Stomach smooth muscle (tissue), 2 donors: ENCODE results near the gene COA5.
A peak's percentile ranks its signal among the peaks of the same experiment; 100 is the strongest.

Experiments used
- H3K27ac ChIP-seq: one replicate; pipeline ENCODE4 v1.7.0; 2013; ENCODE audit warnings: mild to moderate bottlenecking, low read length, inconsistent platforms
- H3K27me3 ChIP-seq, 2 donors: one replicate each; pipeline ENCODE4 v1.7.0; 2013; ENCODE audit warnings: low read length in 2 of 2; ENCODE audit not compliant: insufficient read depth in 2 of 2, control insufficient read depth in 1 of 2
- H3K36me3 ChIP-seq, 2 donors: one replicate each; pipeline ENCODE4 v1.7.0; 2013; ENCODE audit warnings: low read length in 2 of 2; ENCODE audit not compliant: control insufficient read depth in 2 of 2, insufficient read depth in 2 of 2
- H3K4me1 ChIP-seq: one replicate; pipeline ENCODE4 v1.7.0; 2013; ENCODE audit warnings: low read length; ENCODE audit not compliant: control insufficient read depth, insufficient read depth
- H3K4me3 ChIP-seq, 2 donors: one replicate each; pipeline ENCODE4 v1.7.0; 2013; ENCODE audit warnings: low read length in 2 of 2
- H3K9ac ChIP-seq, 2 donors: one replicate each; pipeline ENCODE4 v1.7.0; 2013; ENCODE audit warnings: low read length in 2 of 2, mild to moderate bottlenecking in 1 of 2
- H3K9me3 ChIP-seq, 2 donors: one replicate each; pipeline ENCODE4 v1.7.0; 2013; ENCODE audit warnings: low read length in 2 of 2; ENCODE audit not compliant: control insufficient read depth in 2 of 2
- donor health status: healthy.
- donor health status: Pancreatic carcinoma.

COA5 gene

GRCh38 chr2:98563394-98563793, 44.9 kb downstream of the COA5 start:
- peaks cover 43% of the 10 kb centered on the region for H3K4me1 ChIP-seq
- no peak overlapping the region for H3K9ac ChIP-seq
- peak overlapping the region; percentile 88 for H3K27ac ChIP-seq
- H3K9me3 ChIP-seq: no peaks in the 10 kb centered on the region
- H3K27me3 ChIP-seq: no peaks in the 10 kb centered on the region
- peaks cover 33 to 47% of the 10 kb centered on the region in 2 donors for H3K36me3 ChIP-seq
- H3K4me3 ChIP-seq: no peak overlapping the region

DNA sequence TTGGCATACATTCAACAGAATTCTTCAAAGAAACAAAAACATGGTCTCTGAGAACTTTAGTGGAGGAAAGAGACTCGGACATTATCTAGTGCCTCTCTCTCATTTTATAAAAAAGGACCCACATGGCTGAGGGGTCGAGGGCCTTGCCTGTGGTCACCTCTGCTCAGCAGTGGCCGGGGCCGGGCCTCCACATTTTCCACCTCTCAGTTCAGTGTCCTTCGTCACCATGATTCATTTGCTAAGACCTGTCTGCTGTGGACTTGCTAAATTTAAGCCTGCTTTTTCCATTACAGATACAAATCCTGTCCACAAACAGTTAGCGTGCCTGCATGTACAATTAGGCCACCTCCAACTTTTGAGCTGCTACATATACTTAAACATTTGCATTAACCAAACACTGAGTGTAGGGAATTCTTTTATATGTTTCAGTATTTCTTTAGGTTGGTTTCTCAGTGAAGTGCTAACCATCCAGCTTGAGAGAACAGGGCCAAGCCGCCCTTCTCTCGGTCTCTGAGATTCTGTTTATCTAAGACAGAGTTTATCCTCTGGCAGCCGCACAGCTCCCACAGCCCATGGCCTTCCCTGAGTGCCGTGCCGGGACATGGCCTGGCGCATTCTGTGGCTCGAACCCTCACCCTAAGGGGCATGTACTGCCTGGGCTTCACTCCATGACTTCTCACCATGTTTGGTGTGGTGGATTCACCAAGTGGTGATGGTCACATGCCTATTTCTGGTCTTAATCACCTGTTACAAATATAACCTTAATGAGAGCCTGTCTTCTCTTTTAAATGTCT, 46.2 kb downstream of the COA5 start:
- Histone ChIP-seq H3K9me3 (no peaks in the 10 kb centered on the region), H3K4me3 (peak overlapping the region in 1 of 2 donors; percentile 36), H3K36me3 (peaks cover 29 to 40% of the 10 kb centered on the region in 2 donors), H3K27ac (peak overlapping the region; percentile 88), H3K9ac (peak overlapping the region in 1 of 2 donors; percentile 21), H3K27me3 (no peaks in the 10 kb centered on the region), H3K4me1 (peaks cover 47% of the 10 kb centered on the region)

- H3K9ac ChIP-seq: no peak overlapping the region
- H3K36me3 ChIP-seq: peaks cover 24 to 33% of the 10 kb centered on the region in 2 donors
- peaks cover 47% of the 10 kb centered on the region for H3K4me1 ChIP-seq
- peak overlapping the region; percentile 88 for H3K27ac ChIP-seq
- no peaks in the 10 kb centered on the region for H3K27me3 ChIP-seq
- no peak overlapping the region for H3K4me3 ChIP-seq
- no peaks in the 10 kb centered on the region for H3K9me3 ChIP-seq
These were observed 47.3 kb downstream of the COA5 start for GRCh38 chr2:98561018-98561417.

- Histone ChIP-seq H3K4me3 (peak overlapping the region in 1 of 2 donors; percentile 47), H3K36me3 (peaks cover 22 to 32% of the 10 kb centered on the region in 2 donors), H3K9me3 (no peaks in the 10 kb centered on the region), H3K9ac (peak overlapping the region in 1 of 2 donors; percentile 42), H3K4me1 (peaks cover 47% of the 10 kb centered on the region), H3K27me3 (no peaks in the 10 kb centered on the region), H3K27ac (peak overlapping the region; percentile 88)
These were observed 48.0 kb downstream of the COA5 start for GRCh38 chr2:98560256-98560771.

DNA sequence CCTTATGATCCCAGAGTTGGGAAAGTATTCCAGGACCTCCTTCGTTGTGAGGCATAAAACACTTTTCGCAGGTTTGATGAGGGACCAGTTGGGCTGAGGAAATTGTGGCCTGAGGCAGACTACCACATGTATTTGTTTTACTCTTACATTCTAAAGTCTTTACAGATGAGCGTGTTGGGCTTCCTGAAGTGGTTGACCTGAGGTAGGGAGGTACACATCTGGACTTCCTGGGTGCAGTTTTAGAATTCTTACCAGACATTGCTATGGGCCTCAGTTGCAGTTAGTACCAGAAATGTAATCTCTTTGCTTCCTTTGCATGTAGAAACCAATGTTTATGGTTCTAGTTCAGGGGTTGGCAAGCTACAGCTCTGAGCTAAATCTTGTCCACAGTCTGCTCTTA, 48.7 kb downstream of the COA5 start:
- Histone ChIP-seq H3K36me3 (peaks cover 25 to 33% of the 10 kb centered on the region in 2 donors), H3K4me3 (peak overlapping the region in 1 of 2 donors; percentile 8), H3K4me1 (peaks cover 47% of the 10 kb centered on the region), H3K27ac (peak overlapping the region; percentile 88), H3K27me3 (no peaks in the 10 kb centered on the region), H3K9me3 (no peaks in the 10 kb centered on the region), H3K9ac (no peak overlapping the region)

DNA sequence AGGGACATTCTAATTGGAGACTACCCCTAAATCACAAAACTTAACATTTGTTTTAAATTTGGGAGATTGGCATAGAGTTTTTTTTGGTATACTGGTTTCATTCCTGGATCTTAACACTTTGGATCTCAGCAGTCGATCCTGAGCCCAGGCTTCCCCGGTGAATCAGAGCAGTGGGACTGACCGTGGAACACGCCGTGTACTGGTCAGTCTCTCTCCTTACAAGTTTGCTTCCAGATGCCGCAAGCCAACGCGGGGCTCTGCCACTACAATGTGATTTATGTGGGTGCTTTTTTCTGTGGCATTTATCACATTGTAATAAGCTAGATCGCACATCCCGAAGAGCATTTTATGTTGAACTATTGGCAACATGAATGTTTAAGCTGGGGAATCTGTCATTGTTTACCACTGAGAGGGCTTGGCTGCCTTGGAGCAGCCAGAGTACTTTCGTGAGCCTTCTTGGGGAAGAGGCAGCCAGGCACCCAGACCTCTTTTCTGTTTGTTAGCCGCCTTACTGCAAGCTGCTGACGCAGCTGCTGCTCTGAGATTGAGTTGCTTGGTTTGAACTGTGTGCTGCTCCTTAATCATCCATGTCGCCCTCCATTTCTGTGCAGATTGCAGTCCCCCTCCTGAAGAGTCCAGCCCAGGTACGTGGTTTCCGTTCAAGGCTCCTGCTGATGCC, 49.3 kb downstream of the COA5 start:
- peaks cover 47% of the 10 kb centered on the region for H3K4me1 ChIP-seq
- peak overlapping the region in 1 of 2 donors; percentile 22 for H3K4me3 ChIP-seq
- peak overlapping the region in 1 of 2 donors; percentile 36 for H3K9ac ChIP-seq
- H3K27me3 ChIP-seq: no peaks in the 10 kb centered on the region
- no peaks in the 10 kb centered on the region for H3K9me3 ChIP-seq
- H3K27ac ChIP-seq: peak overlapping the region; percentile 88
- peaks cover 26 to 33% of the 10 kb centered on the region in 2 donors for H3K36me3 ChIP-seq

DNA sequence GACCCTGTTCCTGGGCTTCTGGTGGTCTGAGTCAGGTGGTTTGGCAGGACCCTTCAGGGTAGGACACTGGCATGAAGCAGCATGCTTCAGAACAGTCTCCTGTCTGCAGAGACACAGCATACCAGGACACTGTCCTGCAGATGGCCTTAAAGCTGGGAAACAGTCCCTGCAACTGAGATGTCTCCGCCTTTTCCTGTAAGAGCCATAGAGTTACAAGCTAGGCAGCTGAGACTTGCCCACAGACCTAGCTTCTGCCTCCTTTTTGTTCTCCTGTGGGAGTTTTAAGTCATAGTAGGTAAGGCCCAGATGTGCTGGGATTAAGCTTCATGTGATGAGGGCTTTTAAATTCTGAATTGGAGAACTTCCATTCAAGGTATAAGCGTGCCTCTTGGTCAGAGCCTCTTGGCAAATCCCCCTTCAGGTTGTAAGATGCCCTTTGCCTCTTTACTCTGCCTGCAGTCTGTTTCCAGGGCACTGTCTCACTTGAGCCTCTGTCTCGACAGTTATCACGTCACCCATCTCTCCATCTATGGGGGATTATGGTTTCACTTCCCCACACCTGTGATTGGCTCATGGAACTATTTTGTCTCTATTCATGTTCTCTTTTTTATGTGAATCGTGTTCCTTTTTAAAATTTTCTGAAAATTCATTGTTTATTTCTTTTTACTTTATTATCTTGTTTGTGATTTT, 51.8 kb downstream of the COA5 start:
- H3K27me3 ChIP-seq: no peaks in the 10 kb centered on the region
- peaks cover 37 to 51% of the 10 kb centered on the region in 2 donors for H3K36me3 ChIP-seq
- H3K9ac ChIP-seq: no peak overlapping the region
- no peaks in the 10 kb centered on the region for H3K9me3 ChIP-seq
- peaks cover 29% of the 10 kb centered on the region for H3K4me1 ChIP-seq
- H3K4me3 ChIP-seq: no peak overlapping the region
- no peak overlapping the region for H3K27ac ChIP-seq

GRCh38 chr2:98555696-98556095, 52.6 kb downstream of the COA5 start:
- Histone ChIP-seq H3K9ac (no peak overlapping the region), H3K36me3 (peaks cover 37 to 51% of the 10 kb centered on the region in 2 donors), H3K27me3 (no peaks in the 10 kb centered on the region), H3K4me1 (peaks cover 22% of the 10 kb centered on the region), H3K27ac (no peak overlapping the region), H3K4me3 (no peak overlapping the region), H3K9me3 (no peaks in the 10 kb centered on the region)

DNA sequence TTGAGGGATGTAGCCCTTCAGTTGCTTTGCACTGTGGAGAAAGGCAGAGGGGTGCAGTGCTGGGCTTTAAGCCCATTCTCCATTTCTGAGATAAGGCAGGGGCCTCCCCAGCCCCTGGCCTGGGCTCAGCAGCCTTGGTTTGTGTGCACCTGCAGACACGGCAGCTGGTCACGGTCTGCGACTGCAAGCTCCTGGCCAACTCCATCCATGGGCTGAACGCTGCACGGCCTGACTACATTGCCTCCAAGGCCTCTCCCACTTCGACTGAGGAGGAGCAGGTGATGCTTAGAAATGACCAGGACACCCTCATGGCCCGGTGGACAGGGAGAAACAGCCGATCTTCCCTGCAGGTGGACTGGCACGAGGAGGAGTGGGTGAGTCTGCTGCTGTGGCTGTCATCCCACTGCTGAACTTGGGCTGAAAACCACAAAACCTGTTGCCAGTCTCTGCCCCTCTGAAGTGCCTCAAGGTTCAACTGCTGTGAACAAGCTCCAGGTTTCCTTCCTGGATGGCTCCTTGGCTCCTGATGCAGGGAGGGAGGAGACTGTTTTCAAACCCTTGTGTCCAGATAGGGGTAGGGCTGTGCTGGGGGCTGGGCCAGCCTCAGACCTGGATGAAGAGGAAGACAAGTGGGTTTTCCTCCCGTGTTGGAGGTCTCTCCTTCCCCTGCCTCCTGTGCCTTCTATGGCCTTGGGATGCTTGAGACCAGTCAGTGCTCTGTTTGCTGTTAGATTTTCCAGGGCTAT, 54.0 kb downstream of the COA5 start:
- peaks cover 40 to 48% of the 10 kb centered on the region in 2 donors for H3K36me3 ChIP-seq
- no peaks in the 10 kb centered on the region for H3K9me3 ChIP-seq
- H3K27ac ChIP-seq: no peak overlapping the region
- no peaks in the 10 kb centered on the region for H3K27me3 ChIP-seq
- H3K4me3 ChIP-seq: no peak overlapping the region
- H3K4me1 ChIP-seq: peaks cover 8% of the 10 kb centered on the region
- H3K9ac ChIP-seq: no peak overlapping the region
